SK-N-SH (cell line): Measurements from ENCODE around the gene ACTR10. TPM values are rescaled to one million over a fixed set of nuclear protein-coding genes. Genes with fewer than 3 reads are reported as not detected.

Experiments
- CTCF ChIA-PET: fragments of 300-600, 350-600 bp; formaldehyde crosslinking; extraction: SDS; loops from one replicate; lab custom pipeline; 2021; lab: Yijun Ruan, JAX
- POLR2A ChIA-PET: fragments of 350-600 bp; sonication (Branson Sonifier 250); formaldehyde crosslinking; extraction: SDS; loops from one replicate; lab custom pipeline; 2020; ENCODE audit warnings: antibody characterized with exemption, inconsistent platforms; lab: Yijun Ruan, JAX
- DNase-seq: peaks from one replicate; pipeline ENCODE4 v3.0.0; 2012
- H2AFZ ChIP-seq: fragments of 200-600 bp; sonication (generic); 2 replicates; pipeline ENCODE4 v1.8.1; 2016; ENCODE audit warnings: antibody characterized with exemption, mild to moderate bottlenecking, low read depth
- H3F3A ChIP-seq: fragments of 200-600 bp; sonication (generic); replicated peaks from 2 replicates; pipeline ENCODE3; 2016; ENCODE audit warnings: antibody characterized with exemption, mild to moderate bottlenecking; ENCODE audit not compliant: insufficient read depth
- H3K27ac ChIP-seq, 2 experiments: fragments of 200-500 bp in 1 of 2; fragments of 200-600 bp in 1 of 2; sonication (Bioruptor generic) in 1 of 2; sonication (generic), shearing (Covaris generic) in 1 of 2; 2 replicates each; pipeline versions ENCODE4 v1.5.1 to v1.6.1; 2014 to 2016; ENCODE audit warnings: low read depth in 2 of 2, inconsistent platforms in 1 of 2, low read length in 1 of 2, mild to moderate bottlenecking in 1 of 2, mixed read lengths in 1 of 2
- H3K27me3 ChIP-seq: fragments of 200-600 bp; sonication (generic), shearing (Covaris generic); 2 replicates; pipeline ENCODE4 v1.6.1; 2016; ENCODE audit warnings: mixed run types; ENCODE audit not compliant: insufficient read depth
- H3K36me3 ChIP-seq, 2 experiments: fragments of 200-500 bp in 1 of 2; fragments of 200-600 bp in 1 of 2; sonication (Bioruptor generic) in 1 of 2; sonication (generic) in 1 of 2; replicated peaks in 1 of 2; 2 replicates each; pipeline versions ENCODE3 to v1.5.1; 2014 to 2016; ENCODE audit warnings: low read length in 1 of 2, mild to moderate bottlenecking in 1 of 2; ENCODE audit not compliant: insufficient read depth in 2 of 2, control insufficient read depth in 1 of 2
- H3K4me1 ChIP-seq, 2 experiments: fragments of 200-500 bp in 1 of 2; fragments of 200-600 bp in 1 of 2; sonication (Bioruptor generic) in 1 of 2; sonication (generic), shearing (Covaris generic) in 1 of 2; 2 replicates each; pipeline versions ENCODE4 v1.5.1 to v1.6.1; 2014 to 2016; ENCODE audit warnings: low read depth in 1 of 2, low read length in 1 of 2, mixed run types in 1 of 2; ENCODE audit not compliant: insufficient read depth in 2 of 2, control insufficient read depth in 1 of 2
- H3K4me2 ChIP-seq: fragments of 200-600 bp; sonication (generic), shearing (Covaris generic); 2 replicates; pipeline ENCODE4 v1.6.1; 2017; ENCODE audit warnings: mixed run types
- H3K4me3 ChIP-seq, 2 experiments: fragments of 200-500 bp in 1 of 2; fragments of 200-600 bp in 1 of 2; sonication (Bioruptor generic) in 1 of 2; sonication (generic), shearing (Covaris generic) in 1 of 2; 2 replicates each; pipeline versions ENCODE4 v1.5.1 to v1.8.1; 2014 to 2016; ENCODE audit warnings: low read depth in 2 of 2, inconsistent platforms in 1 of 2, low read length in 1 of 2, mild to moderate bottlenecking in 1 of 2, mixed read lengths in 1 of 2, moderate library complexity in 1 of 2
- H3K79me2 ChIP-seq: fragments of 200-600 bp; sonication (generic); 2 replicates; pipeline ENCODE4 v1.8.1; 2017; ENCODE audit warnings: mild to moderate bottlenecking; ENCODE audit not compliant: insufficient read depth
- H3K9ac ChIP-seq: fragments of 200-600 bp; sonication (generic); 2 replicates; pipeline ENCODE4 v1.6.1; 2017; ENCODE audit warnings: mixed run types
- H3K9me2 ChIP-seq: fragments of 200-600 bp; sonication (generic); 2 replicates; pipeline ENCODE4 v1.6.1; 2017; ENCODE audit warnings: mixed run types
- H3K9me3 ChIP-seq: fragments of 200-600 bp; sonication (generic); 2 replicates; pipeline ENCODE4 v1.6.1; 2017; ENCODE audit warnings: mixed run types, mild to moderate bottlenecking, moderate library complexity
- H4K20me1 ChIP-seq: fragments of 200-600 bp; sonication (generic); 2 replicates; pipeline ENCODE4 v1.6.1; 2017; ENCODE audit warnings: mild to moderate bottlenecking, mixed run types; ENCODE audit not compliant: insufficient read depth
- CHD2 ChIP-seq: fragments of 150-350 bp; IDR thresholded peaks from 2 replicates; pipeline ENCODE4 v1.6.1; 2018; ENCODE audit warnings: low read length; ENCODE audit not compliant: partially characterized antibody
- EP300 ChIP-seq, 2 experiments: IDR thresholded peaks; 2 replicates each; pipeline versions ENCODE4 v1.4.0 to v1.6.1; 2012; ENCODE audit warnings: borderline replicate concordance in 1 of 2, low read depth in 1 of 2, low read length in 1 of 2
- FOSL2 ChIP-seq: IDR thresholded peaks from 2 replicates; pipeline ENCODE4 v1.4.0; 2012; ENCODE audit warnings: low read depth, mild to moderate bottlenecking, moderate library complexity, borderline replicate concordance
- FOXJ3 ChIP-seq: sonication (generic); formaldehyde crosslinking; IDR thresholded peaks from 2 replicates; pipeline ENCODE4 v1.5.1; 2020; ENCODE audit warnings: mild to moderate bottlenecking, missing genetic modification reagents
- MEF2A ChIP-seq: IDR thresholded peaks from 2 replicates; pipeline ENCODE4 v1.4.0; 2012; ENCODE audit warnings: low read depth, borderline replicate concordance
- NRF1 ChIP-seq: IDR thresholded peaks from 2 replicates; pipeline ENCODE4 v1.6.1; 2012; ENCODE audit warnings: low read depth, mild to moderate bottlenecking, low read length
- POLR2AphosphoS5 ChIP-seq: IDR thresholded peaks from 2 replicates; pipeline ENCODE4 v1.6.1; 2012; ENCODE audit warnings: low read depth, low read length
- TEAD4 ChIP-seq: IDR thresholded peaks from 2 replicates; pipeline ENCODE4 v1.4.0; 2012; ENCODE audit warnings: mild to moderate bottlenecking, borderline replicate concordance; ENCODE audit not compliant: insufficient read depth
- polyA plus RNA-seq, 3 experiments: library from polyadenylated mRNA; depleted of rRNA; stranded (reverse); fragments of >200 nt; gene quantifications; 2 replicates each; pipeline ENCODE4 v1.2.3, GENCODE V29; 2012
- TF ChIP-seq, protein P1 (sequence below): fragments of 150-350 bp; IDR thresholded peaks from 2 replicates; pipeline ENCODE4 v1.6.1; 2016; ENCODE audit warnings: mild to moderate bottlenecking, low read depth, low read length
- TF ChIP-seq, protein P2 (sequence below): IDR thresholded peaks from 2 replicates; pipeline ENCODE4 v1.4.0; 2012; ENCODE audit warnings: low read depth, borderline replicate concordance
- TF ChIP-seq, protein P3 (sequence below): IDR thresholded peaks from 2 replicates; pipeline ENCODE4; 2012
- TF ChIP-seq, protein P4 (sequence below): IDR thresholded peaks from 2 replicates; pipeline ENCODE4 v1.4.0; 2012; ENCODE audit warnings: low read depth
- TF ChIP-seq, protein P5 (sequence below): fragments of 150-350 bp; IDR thresholded peaks from 2 replicates; pipeline ENCODE4 v1.6.1; 2017; ENCODE audit warnings: antibody characterized with exemption, low read length, low read depth, borderline replicate concordance
- TF ChIP-seq, protein P6 (sequence below): fragments of 200-600 bp; sonication (generic); IDR thresholded peaks from 2 replicates; pipeline ENCODE4 v1.6.1; 2017; ENCODE audit warnings: antibody characterized with exemption, mild to moderate bottlenecking, moderate library complexity

The ACTR10 gene
- polyA plus RNA-seq, 1 of the 3 experiments (the other 2 are of a cell fraction): 32.9 TPM

DNA sequence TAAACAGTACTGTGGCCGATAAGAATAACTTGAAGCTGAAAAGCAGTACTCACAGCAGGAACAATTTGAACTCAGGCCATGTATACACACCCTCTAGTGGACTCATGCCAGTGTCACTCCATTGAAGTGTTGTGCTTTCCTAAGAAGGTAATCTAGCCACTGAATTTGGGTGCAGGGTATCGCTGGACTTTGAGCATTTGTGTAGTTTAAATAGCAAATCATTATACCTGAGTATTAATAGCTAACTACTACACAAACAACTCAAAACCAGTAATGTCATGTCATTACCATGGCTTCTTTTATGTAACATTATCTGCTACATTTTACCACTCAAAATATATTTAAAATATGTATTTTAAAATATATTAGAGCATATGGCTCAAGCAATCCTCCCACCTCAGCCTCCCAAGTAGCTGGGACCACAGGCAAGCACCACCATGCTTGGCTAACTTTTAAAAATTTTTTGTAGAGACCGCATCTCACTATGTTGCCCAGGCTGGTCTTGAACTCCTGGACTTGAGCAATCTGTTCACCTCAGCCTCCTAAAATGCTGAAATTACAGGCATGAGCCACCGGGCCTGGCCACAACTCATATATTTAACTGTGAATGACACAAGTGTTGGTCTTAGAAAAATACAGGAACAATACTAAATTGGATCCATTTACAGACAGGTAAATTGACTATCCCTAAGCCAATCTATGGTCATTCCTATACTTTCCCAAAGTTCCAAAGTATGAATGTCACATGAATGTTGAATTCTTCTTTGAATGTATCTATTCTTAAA, 72.8 kb downstream of the ACTR10 start (continued):
- TF ChIP-seq, protein P1, sequence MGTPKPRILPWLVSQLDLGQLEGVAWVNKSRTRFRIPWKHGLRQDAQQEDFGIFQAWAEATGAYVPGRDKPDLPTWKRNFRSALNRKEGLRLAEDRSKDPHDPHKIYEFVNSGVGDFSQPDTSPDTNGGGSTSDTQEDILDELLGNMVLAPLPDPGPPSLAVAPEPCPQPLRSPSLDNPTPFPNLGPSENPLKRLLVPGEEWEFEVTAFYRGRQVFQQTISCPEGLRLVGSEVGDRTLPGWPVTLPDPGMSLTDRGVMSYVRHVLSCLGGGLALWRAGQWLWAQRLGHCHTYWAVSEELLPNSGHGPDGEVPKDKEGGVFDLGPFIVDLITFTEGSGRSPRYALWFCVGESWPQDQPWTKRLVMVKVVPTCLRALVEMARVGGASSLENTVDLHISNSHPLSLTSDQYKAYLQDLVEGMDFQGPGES: no peak
- TF ChIP-seq, protein P2, sequence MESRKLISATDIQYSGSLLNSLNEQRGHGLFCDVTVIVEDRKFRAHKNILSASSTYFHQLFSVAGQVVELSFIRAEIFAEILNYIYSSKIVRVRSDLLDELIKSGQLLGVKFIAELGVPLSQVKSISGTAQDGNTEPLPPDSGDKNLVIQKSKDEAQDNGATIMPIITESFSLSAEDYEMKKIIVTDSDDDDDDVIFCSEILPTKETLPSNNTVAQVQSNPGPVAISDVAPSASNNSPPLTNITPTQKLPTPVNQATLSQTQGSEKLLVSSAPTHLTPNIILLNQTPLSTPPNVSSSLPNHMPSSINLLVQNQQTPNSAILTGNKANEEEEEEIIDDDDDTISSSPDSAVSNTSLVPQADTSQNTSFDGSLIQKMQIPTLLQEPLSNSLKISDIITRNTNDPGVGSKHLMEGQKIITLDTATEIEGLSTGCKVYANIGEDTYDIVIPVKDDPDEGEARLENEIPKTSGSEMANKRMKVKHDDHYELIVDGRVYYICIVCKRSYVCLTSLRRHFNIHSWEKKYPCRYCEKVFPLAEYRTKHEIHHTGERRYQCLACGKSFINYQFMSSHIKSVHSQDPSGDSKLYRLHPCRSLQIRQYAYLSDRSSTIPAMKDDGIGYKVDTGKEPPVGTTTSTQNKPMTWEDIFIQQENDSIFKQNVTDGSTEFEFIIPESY: no peak
- TF ChIP-seq NRF1: no peak
- TF ChIP-seq, protein P3, sequence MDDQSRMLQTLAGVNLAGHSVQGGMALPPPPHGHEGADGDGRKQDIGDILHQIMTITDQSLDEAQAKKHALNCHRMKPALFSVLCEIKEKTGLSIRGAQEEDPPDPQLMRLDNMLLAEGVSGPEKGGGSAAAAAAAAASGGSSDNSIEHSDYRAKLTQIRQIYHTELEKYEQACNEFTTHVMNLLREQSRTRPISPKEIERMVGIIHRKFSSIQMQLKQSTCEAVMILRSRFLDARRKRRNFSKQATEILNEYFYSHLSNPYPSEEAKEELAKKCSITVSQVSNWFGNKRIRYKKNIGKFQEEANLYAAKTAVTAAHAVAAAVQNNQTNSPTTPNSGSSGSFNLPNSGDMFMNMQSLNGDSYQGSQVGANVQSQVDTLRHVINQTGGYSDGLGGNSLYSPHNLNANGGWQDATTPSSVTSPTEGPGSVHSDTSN: no peak
- TF ChIP-seq TEAD4: no peak
- no peak for TF ChIP-seq EP300 (IDR thresholded peaks at IDR 0.05; ENCODE audit: borderline replicate concordance in 1 of 2, low read depth in 1 of 2, low read length in 1 of 2)

DNA sequence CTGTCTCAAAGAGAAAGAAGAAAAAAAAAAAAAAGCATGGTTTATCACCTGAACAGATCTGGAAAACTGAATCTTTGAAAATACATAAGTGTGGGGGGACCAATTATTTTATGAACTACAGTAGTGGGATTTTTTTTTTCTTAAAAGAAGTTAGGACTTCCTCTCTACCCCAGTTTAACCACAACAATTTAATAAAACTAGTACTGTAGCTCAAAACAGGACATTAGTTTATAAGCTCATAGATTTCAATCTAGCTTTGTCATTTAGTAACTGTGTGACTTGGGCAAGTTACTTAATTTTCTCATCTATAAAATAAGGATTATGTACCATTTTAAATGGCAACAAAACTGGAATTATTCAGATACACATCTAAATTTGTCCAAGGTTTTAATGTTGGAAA, 74.9 kb downstream of the ACTR10 start:
- H3K9ac ChIP-seq: no peak overlapping the region
- H2AFZ ChIP-seq: no peak overlapping the region
- H3K4me2 ChIP-seq: no peak overlapping the region
- no peak overlapping the region for H3K4me3 ChIP-seq
- no peaks in the 10 kb centered on the region for H3K9me2 ChIP-seq
- DNase-seq: no peak
- H3K79me2 ChIP-seq: peaks cover 98% of the 10 kb centered on the region
- no peak for TF ChIP-seq FOSL2
- TF ChIP-seq, protein P1: no peak
- no peak for TF ChIP-seq POLR2AphosphoS5
- no peak for TF ChIP-seq TEAD4
- TF ChIP-seq, protein P4, sequence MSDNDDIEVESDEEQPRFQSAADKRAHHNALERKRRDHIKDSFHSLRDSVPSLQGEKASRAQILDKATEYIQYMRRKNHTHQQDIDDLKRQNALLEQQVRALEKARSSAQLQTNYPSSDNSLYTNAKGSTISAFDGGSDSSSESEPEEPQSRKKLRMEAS: no peak
- TF ChIP-seq, protein P5, sequence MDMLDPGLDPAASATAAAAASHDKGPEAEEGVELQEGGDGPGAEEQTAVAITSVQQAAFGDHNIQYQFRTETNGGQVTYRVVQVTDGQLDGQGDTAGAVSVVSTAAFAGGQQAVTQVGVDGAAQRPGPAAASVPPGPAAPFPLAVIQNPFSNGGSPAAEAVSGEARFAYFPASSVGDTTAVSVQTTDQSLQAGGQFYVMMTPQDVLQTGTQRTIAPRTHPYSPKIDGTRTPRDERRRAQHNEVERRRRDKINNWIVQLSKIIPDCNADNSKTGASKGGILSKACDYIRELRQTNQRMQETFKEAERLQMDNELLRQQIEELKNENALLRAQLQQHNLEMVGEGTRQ: no peak
- TF ChIP-seq, protein P6, sequence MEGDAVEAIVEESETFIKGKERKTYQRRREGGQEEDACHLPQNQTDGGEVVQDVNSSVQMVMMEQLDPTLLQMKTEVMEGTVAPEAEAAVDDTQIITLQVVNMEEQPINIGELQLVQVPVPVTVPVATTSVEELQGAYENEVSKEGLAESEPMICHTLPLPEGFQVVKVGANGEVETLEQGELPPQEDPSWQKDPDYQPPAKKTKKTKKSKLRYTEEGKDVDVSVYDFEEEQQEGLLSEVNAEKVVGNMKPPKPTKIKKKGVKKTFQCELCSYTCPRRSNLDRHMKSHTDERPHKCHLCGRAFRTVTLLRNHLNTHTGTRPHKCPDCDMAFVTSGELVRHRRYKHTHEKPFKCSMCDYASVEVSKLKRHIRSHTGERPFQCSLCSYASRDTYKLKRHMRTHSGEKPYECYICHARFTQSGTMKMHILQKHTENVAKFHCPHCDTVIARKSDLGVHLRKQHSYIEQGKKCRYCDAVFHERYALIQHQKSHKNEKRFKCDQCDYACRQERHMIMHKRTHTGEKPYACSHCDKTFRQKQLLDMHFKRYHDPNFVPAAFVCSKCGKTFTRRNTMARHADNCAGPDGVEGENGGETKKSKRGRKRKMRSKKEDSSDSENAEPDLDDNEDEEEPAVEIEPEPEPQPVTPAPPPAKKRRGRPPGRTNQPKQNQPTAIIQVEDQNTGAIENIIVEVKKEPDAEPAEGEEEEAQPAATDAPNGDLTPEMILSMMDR: no peak
- TF ChIP-seq, protein P2: no peak
- TF ChIP-seq CHD2: no peak
- TF ChIP-seq, protein P3: no peak
- TF ChIP-seq NRF1: no peak
- no peak for TF ChIP-seq MEF2A
- no peak for TF ChIP-seq EP300 (IDR thresholded peaks at IDR 0.05; ENCODE audit: borderline replicate concordance in 1 of 2, low read depth in 1 of 2, low read length in 1 of 2)
- no peak for TF ChIP-seq FOXJ3
- H3K27ac ChIP-seq: peak overlapping the region in 1 of 2 experiments; percentile 43; a peak in 1 of 4 replicates
- peaks cover 41 to 89% of the 10 kb centered on the region in 2 experiments for H3K36me3 ChIP-seq
- peaks cover 0 to 9% of the 10 kb centered on the region in 2 experiments; a peak in 2 of 4 replicates for H3K4me1 ChIP-seq
- no peaks in the 10 kb centered on the region for H3K9me3 ChIP-seq
- POLR2A ChIA-PET: no interaction called here
- no peaks in the 10 kb centered on the region for H3K27me3 ChIP-seq
- peaks cover 46% of the 10 kb centered on the region for H3F3A ChIP-seq
- peaks cover 38% of the 10 kb centered on the region for H4K20me1 ChIP-seq
- CTCF ChIA-PET: interaction anchor here (0.7 kb wide), 1 partner anchor 124 kb away, joined by 3 read pairs; no protein-coding TSS in a partner anchor
